Sigmoid colon (tissue), 4 donors: ENCODE data around the gene STX4.

Source experiments
- POLR2AphosphoS5 ChIP-seq, 4 donors: sonication (generic); formaldehyde crosslinking; IDR thresholded peaks; one replicate each; pipeline ENCODE4 v1.6.1; 2017; ENCODE audit warnings: antibody characterized with exemption in 4 of 4
- TF ChIP-seq, protein P1 (sequence below), 4 experiments: fragments of 450-650 bp in 3 of 4; fragments of 200-600 bp in 1 of 4; IDR thresholded peaks; one replicate each; pipeline ENCODE4 v1.5.1; 2016 to 2019; ENCODE audit warnings: antibody characterized with exemption in 4 of 4, mild to moderate bottlenecking in 3 of 4, moderate library complexity in 2 of 4

DNA sequence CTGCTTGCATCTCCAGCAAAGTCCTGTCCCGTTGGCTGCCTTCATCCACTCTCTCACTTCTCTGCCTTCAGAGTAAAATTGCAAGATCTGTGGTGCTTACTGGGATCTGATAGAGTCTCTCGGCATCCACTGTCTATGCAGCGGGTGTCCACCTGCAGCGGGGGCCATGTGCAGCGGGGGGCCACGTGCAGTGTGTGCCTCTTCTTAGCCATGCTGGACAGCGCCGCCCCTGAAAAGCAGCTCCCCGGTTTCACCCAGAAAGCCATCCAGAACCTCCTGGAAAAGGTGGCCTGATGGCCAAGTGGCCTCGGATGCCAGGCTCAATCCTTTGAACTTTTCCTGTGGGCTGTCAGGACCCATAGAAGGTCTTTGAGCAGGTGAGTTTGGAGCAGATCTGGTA lies 9.5 kb downstream of the STX4 start:
- TF ChIP-seq, protein P1, sequence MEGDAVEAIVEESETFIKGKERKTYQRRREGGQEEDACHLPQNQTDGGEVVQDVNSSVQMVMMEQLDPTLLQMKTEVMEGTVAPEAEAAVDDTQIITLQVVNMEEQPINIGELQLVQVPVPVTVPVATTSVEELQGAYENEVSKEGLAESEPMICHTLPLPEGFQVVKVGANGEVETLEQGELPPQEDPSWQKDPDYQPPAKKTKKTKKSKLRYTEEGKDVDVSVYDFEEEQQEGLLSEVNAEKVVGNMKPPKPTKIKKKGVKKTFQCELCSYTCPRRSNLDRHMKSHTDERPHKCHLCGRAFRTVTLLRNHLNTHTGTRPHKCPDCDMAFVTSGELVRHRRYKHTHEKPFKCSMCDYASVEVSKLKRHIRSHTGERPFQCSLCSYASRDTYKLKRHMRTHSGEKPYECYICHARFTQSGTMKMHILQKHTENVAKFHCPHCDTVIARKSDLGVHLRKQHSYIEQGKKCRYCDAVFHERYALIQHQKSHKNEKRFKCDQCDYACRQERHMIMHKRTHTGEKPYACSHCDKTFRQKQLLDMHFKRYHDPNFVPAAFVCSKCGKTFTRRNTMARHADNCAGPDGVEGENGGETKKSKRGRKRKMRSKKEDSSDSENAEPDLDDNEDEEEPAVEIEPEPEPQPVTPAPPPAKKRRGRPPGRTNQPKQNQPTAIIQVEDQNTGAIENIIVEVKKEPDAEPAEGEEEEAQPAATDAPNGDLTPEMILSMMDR (IDR thresholded peaks at IDR 0.05) = no peak
- no peak for TF ChIP-seq POLR2AphosphoS5 (IDR thresholded peaks at IDR 0.05)
